KMS-11 (cell line): ENCODE data around the gene NINJ1.

Experiments used
- H2AFZ ChIP-seq: fragments of 200-600 bp; sonication (generic); 2 replicates; pipeline ENCODE4 v1.6.1; 2016; ENCODE audit warnings: antibody characterized with exemption, mixed run types, low read depth
- H3K27ac ChIP-seq: fragments of 200-600 bp; sonication (generic); 2 replicates; pipeline ENCODE4 v1.6.1; 2016; ENCODE audit warnings: mild to moderate bottlenecking, mixed run types
- H3K27me3 ChIP-seq: fragments of 200-600 bp; sonication (generic); 2 replicates; pipeline ENCODE4 v1.6.1; 2017; ENCODE audit warnings: mild to moderate bottlenecking, low read depth, mixed run types, moderate library complexity; ENCODE audit not compliant: insufficient read depth
- H3K36me3 ChIP-seq: fragments of 200-600 bp; sonication (generic); 2 replicates; pipeline ENCODE4 v1.6.1; 2017; ENCODE audit warnings: mild to moderate bottlenecking, mixed run types; ENCODE audit not compliant: insufficient read depth
- H3K4me1 ChIP-seq: fragments of 200-600 bp; sonication (generic); 2 replicates; pipeline ENCODE4 v1.6.1; 2016; ENCODE audit warnings: mild to moderate bottlenecking, low read depth, mixed run types; ENCODE audit not compliant: poor library complexity, severe bottlenecking
- H3K4me2 ChIP-seq: fragments of 200-600 bp; sonication (generic); 2 replicates; pipeline ENCODE4 v1.7.0; 2016; ENCODE audit warnings: mild to moderate bottlenecking, mixed run types
- H3K4me3 ChIP-seq: fragments of 200-600 bp; sonication (generic); IDR thresholded peaks from 2 replicates; pipeline ENCODE4 v1.6.1; 2017; ENCODE audit warnings: low read depth, low read length, mixed read lengths; ENCODE audit not compliant: insufficient read depth
- H3K79me2 ChIP-seq: fragments of 200-600 bp; sonication (generic); 2 replicates; pipeline ENCODE4 v1.6.1; 2016; ENCODE audit warnings: low read depth, mixed run types; ENCODE audit not compliant: insufficient read depth
- H3K9ac ChIP-seq: fragments of 200-600 bp; sonication (generic); 2 replicates; pipeline ENCODE4 v1.6.1; 2016; ENCODE audit warnings: mild to moderate bottlenecking, mixed run types
- H4K20me1 ChIP-seq: fragments of 200-600 bp; sonication (generic); 2 replicates; pipeline ENCODE4 v1.6.1; 2016; ENCODE audit warnings: mild to moderate bottlenecking, mixed run types; ENCODE audit not compliant: insufficient read depth
- TF ChIP-seq, protein P1 (sequence below): fragments of 200-600 bp; sonication (generic); conservative IDR thresholded peaks from 2 replicates; pipeline ENCODE4 v1.6.1; 2017; ENCODE audit warnings: low read depth, mild to moderate bottlenecking, antibody characterized with exemption, low read length, moderate library complexity, mixed read lengths

Gene NINJ1

DNA sequence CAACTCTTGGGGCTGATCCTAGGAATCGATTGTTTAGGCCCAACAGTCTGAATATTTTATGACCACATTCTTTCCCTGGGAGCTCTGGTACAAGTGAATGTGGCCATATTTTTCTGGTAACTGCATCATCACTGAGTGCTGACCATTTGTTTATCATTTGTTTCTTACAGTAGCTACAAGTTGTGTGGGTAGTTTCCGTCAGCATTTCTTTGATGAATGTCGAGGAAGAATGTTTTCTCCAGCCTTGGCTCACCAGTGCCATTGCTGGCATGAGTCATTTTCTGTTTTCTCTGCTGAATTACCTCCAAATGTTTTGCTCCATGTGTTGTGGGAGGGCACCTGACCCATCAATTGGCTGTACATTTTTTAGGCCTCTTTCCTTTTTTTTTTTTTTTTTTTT, 52.1 kb downstream of the NINJ1 start:
- Histone ChIP-seq H3K79me2 (no peaks in the 10 kb centered on the region), H3K27ac (no peak overlapping the region)

DNA sequence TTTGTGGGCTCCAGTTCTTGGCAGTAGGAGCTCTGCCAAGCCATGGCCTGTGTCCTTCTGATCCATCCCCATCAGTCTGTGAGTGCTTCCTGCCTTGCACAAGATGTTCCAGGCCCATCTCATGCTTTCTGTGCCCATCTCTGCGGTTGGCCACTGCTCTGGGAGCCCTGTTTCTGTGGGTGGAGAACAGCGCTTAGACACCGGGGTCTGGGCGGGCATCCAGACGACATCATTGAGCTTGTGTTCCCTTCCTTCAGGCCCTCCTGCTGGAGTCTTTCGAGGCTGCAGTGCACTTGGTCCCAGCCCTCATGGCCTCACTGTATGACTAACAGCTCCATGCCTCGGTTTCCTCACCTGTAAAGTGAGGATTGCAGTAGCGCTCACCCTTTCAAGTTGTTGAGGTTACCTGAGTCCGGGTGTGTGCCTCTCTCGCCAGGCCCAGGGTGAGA, 52.9 kb downstream of the NINJ1 start:
- H3K9ac ChIP-seq: no peak overlapping the region
- no peak overlapping the region for H3K4me2 ChIP-seq
- H3K36me3 ChIP-seq: no peaks in the 10 kb centered on the region
- H3K4me3 ChIP-seq: no peak overlapping the region
- H4K20me1 ChIP-seq: no peaks in the 10 kb centered on the region
- no peak overlapping the region for H3K27ac ChIP-seq
- H3K4me1 ChIP-seq: no peaks in the 10 kb centered on the region
- H3K27me3 ChIP-seq: no peaks in the 10 kb centered on the region
- no peak overlapping the region for H2AFZ ChIP-seq
- H3K79me2 ChIP-seq: no peaks in the 10 kb centered on the region
- TF ChIP-seq, protein P1, sequence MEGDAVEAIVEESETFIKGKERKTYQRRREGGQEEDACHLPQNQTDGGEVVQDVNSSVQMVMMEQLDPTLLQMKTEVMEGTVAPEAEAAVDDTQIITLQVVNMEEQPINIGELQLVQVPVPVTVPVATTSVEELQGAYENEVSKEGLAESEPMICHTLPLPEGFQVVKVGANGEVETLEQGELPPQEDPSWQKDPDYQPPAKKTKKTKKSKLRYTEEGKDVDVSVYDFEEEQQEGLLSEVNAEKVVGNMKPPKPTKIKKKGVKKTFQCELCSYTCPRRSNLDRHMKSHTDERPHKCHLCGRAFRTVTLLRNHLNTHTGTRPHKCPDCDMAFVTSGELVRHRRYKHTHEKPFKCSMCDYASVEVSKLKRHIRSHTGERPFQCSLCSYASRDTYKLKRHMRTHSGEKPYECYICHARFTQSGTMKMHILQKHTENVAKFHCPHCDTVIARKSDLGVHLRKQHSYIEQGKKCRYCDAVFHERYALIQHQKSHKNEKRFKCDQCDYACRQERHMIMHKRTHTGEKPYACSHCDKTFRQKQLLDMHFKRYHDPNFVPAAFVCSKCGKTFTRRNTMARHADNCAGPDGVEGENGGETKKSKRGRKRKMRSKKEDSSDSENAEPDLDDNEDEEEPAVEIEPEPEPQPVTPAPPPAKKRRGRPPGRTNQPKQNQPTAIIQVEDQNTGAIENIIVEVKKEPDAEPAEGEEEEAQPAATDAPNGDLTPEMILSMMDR: no peak

More for the DNA sequence above, 52.1 kb downstream of the NINJ1 start:
- Histone ChIP-seq H3K27me3 (no peaks in the 10 kb centered on the region), H3K4me1 (no peaks in the 10 kb centered on the region), H3K9ac (no peak overlapping the region), H2AFZ (no peak overlapping the region), H3K4me3 (no peak overlapping the region), H4K20me1 (no peaks in the 10 kb centered on the region), H3K36me3 (no peaks in the 10 kb centered on the region), H3K4me2 (no peak overlapping the region)
- TF ChIP-seq, protein P1: no peak

DNA sequence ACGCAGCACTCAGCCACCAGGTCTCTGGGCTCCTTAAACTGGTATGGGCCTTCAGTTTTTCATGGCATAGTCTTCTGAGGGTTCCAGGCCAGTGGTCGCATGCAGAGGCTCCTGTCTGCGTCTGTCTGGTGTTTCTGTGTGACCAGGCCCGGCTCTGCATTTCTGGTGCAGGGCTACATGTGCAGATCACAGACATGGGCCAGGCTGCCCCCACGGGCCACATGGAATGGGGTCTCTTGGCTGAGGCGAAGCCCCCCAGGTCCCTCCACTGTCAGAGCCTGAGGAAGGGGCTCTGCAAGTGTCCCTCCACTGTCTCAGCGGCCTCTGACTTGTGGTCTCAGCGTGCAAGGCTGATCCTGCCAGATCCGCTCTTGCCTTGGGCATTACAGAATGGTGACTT, 53.6 kb downstream of the NINJ1 start:
- Histone ChIP-seq H4K20me1 (no peaks in the 10 kb centered on the region), H3K27ac (no peak overlapping the region), H3K27me3 (no peaks in the 10 kb centered on the region), H3K36me3 (no peaks in the 10 kb centered on the region), H3K9ac (no peak overlapping the region), H3K79me2 (no peaks in the 10 kb centered on the region), H3K4me2 (no peak overlapping the region), H3K4me1 (no peaks in the 10 kb centered on the region), H3K4me3 (no peak overlapping the region), H2AFZ (no peak overlapping the region)
- TF ChIP-seq, protein P1: no peak

DNA sequence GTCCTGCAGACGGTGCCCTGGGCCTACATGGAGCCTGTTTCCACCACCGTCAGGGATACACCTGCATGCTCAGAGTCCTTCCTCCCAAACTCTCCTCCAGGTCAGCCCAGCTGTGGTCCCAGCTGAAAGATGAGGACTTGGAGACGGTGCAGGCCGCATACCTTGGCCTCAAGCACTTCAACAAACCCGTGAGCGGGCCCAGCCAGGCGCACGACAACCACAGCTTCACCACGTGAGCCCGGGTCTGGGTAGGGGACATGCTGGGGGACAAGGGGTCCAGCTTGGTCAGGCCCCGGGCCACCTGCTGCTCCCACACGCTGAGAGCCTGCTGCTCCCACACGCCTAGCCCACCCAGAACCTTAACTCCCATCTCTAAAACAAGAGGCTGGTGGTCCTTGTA, 54.7 kb downstream of the NINJ1 start:
- Histone ChIP-seq H4K20me1 (no peaks in the 10 kb centered on the region), H3K27ac (no peak overlapping the region), H3K36me3 (no peaks in the 10 kb centered on the region), H3K27me3 (no peaks in the 10 kb centered on the region), H3K79me2 (no peaks in the 10 kb centered on the region), H3K4me2 (no peak overlapping the region), H3K4me3 (no peak overlapping the region), H3K4me1 (no peaks in the 10 kb centered on the region), H3K9ac (no peak overlapping the region), H2AFZ (no peak overlapping the region)
- TF ChIP-seq, protein P1: no peak
